Retinal pigment epithelial cell (primary cell): Measurements from ENCODE around the gene HS3ST6.
"Not testable (repeated sequence)": the region's sequence is repeated elsewhere in the genome, so short reads cannot be mapped to it uniquely, and the experiment has no call there.

Experiments used
- DNase-seq: peaks from one replicate; pipeline ENCODE4 v3.0.0-alpha.2; 2010; ENCODE audit warnings: low read depth
- H3K4me3 ChIP-seq: 2 replicates; pipeline ENCODE4 v1.5.1; 2011; ENCODE audit warnings: mild to moderate bottlenecking, low read length, control low read depth, moderate library complexity
- TF ChIP-seq, protein P1 (sequence below): conservative IDR thresholded peaks from 2 replicates; pipeline ENCODE4 v1.5.1; 2011; ENCODE audit warnings: low read depth, low read length, control low read depth, inconsistent platforms

Gene HS3ST6

DNA sequence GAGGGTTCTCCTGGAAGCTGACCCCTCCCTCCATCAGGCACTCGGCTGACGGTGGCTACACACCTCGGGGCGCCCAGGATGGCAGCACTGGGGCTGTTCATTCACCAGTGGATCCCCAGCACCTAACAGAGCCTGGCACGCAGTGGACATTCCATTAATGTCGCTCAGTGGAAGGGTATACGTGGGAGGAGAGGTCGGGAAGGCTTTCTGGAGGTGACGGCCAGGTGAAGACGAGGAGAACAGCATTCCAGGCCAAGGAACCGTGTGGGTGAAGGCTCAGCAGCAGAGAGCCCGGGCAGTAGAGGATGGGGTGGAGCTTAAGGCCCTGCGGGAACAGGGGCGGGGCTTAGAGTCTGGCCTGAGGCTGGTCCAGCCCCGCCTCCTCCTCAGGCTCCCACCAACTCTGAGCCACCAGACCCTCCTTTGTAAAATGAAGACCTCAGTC is 2.5 kb upstream of the HS3ST6 start:
- H3K4me3 ChIP-seq, result no peak overlapping the region
- TF ChIP-seq, protein P1, sequence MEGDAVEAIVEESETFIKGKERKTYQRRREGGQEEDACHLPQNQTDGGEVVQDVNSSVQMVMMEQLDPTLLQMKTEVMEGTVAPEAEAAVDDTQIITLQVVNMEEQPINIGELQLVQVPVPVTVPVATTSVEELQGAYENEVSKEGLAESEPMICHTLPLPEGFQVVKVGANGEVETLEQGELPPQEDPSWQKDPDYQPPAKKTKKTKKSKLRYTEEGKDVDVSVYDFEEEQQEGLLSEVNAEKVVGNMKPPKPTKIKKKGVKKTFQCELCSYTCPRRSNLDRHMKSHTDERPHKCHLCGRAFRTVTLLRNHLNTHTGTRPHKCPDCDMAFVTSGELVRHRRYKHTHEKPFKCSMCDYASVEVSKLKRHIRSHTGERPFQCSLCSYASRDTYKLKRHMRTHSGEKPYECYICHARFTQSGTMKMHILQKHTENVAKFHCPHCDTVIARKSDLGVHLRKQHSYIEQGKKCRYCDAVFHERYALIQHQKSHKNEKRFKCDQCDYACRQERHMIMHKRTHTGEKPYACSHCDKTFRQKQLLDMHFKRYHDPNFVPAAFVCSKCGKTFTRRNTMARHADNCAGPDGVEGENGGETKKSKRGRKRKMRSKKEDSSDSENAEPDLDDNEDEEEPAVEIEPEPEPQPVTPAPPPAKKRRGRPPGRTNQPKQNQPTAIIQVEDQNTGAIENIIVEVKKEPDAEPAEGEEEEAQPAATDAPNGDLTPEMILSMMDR, result no peak
- DNase-seq, result no peak

DNA sequence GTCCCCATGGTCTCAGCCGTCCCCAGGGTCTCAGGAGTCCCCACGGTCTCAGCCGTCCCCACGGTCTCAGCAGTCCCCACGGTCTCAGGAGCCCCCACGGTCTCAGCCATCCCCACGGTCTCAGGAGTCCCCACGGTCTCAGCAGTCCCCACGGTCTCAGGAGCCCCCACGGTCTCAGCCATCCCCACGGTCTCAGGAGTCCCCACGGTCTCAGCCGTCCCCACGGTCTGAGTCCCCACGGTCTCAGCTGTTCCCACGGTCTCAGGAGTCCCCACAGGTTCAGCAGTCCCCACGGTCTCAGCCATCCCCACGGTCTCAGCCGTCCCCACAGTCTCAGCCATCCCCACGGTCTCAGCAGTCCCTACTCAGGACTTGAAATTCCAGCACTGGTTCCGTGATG is 1.9 kb upstream of the HS3ST6 start:
- DNase-seq, result not testable (repeated sequence)

DNA sequence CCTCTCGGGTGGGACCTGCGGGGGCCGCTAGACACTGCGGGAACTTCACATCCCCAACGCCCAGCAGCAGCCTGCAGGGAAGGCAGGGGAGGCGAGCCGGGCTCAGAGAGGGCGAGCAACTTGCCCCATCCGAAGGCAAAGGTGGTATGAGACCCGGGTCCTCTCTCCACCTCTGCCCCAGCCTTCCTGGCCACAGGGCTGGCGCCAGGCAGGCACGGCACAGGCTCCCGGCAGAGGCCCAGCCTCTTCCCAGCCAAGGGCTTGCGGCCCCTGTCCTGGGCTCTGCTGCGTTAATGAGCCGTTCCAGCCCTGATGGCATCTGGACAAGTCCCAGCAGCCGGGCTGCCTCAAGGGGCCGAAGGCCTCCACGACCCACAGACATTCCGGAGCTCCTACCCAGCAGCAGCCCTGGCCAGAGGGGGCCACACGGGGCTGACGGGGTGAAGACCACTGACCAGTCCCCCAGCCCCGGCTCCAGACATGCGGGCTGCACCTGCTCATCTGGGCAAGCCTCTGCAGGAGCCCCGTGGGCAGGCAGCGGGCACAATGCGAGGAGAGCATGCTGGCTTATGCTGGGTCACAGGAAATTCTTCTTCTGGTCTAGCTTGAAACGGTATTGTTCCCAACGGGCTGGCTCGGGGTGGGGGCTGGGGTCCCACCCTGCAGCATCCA is 1.2 kb upstream of the HS3ST6 start:
- DNase-seq, result no peak
- TF ChIP-seq, protein P1, result no peak
- no peak overlapping the region for H3K4me3 ChIP-seq

More for the DNA sequence above, 1.9 kb upstream of the HS3ST6 start:
- H3K4me3 ChIP-seq, result not testable (repeated sequence)

DNA sequence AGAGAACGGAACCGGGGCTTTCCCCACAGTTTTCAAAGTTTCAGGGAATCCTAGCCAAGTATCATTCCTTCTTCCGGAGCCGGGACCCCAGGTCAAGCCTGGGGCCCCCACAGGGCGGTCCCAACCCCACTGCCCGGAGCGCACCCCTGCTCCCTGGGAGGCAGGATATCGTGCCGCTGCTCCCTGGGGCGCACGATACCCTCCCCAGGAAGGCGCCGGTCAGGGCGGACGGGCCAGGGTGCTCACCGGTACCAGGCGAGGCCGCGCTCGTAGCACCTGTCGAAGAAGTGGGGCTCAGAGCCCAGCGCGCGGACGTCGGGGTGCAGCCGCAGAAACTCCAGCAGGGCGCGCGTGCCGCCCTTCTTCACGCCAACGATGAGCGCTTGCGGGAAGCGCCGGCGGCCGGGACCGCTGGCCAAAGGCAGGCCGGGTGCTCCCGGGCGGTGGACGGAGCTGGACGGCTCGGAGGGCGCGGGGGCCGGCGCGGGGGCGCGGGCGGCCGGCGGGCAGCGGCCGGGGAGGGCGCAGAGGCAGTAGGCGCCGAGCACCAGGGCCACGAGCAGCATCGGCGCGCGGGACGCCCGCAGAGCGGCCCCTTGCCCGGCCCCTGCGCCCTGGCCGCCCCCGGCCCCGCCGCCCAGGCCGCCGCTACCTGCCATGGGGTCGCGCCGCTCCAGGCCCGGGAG is 407 bp downstream of the HS3ST6 start:
- no peak for DNase-seq
- H3K4me3 ChIP-seq, result no peak overlapping the region
- TF ChIP-seq, protein P1, result no peak

DNA sequence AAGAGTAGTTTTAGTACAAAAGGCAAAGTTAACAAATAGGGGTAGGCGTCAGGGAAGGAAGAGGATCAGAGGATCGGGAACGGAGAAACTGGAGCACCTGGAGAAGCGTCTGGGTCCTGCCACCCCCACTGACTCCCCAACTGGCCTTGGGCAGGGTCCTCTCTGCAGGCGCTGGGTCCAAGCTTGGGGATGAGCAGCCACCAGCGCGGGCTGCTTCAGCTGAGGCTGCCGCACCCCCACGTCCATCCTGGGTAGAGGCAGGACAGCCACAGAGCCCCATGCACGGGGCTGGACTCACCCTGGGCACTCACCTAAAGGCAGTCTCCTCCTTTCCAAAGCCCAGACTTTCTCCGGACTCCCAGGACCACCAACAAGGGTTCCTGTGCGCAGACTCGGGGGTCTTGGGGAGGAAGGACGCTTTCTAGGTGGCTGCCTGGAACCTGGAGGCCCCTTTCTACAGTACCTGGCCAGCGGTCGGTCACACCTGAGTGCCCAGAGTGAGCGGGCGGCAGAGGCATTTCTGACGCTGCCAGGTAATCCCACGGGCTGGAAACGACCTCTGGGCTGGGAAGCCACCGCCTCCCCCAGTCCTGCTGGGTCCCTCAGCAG is 1.1 kb downstream of the HS3ST6 start:
- DNase-seq, result no peak
- TF ChIP-seq, protein P1, result no peak
- H3K4me3 ChIP-seq, result no peak overlapping the region

DNA sequence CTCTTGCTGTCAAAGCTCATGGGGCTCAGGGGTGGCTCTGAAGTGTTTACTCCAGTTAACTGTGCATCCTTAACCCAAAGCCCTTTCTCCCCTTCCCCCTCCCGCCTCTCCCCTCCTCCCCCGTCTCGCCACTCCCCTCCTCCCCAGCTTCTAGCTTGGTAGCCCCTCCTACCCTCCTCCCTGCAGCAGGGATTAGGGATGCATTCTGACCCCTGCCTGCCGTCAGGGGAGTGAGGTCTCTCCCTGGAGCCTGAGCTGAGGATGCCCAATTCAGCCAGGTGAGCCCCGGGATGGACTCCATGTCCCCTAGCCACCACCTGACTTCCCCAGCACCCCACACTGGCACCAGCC is 1.6 kb downstream of the HS3ST6 start:
- TF ChIP-seq, protein P1, result no peak
- no peak overlapping the region for H3K4me3 ChIP-seq
- DNase-seq, result no peak

DNA sequence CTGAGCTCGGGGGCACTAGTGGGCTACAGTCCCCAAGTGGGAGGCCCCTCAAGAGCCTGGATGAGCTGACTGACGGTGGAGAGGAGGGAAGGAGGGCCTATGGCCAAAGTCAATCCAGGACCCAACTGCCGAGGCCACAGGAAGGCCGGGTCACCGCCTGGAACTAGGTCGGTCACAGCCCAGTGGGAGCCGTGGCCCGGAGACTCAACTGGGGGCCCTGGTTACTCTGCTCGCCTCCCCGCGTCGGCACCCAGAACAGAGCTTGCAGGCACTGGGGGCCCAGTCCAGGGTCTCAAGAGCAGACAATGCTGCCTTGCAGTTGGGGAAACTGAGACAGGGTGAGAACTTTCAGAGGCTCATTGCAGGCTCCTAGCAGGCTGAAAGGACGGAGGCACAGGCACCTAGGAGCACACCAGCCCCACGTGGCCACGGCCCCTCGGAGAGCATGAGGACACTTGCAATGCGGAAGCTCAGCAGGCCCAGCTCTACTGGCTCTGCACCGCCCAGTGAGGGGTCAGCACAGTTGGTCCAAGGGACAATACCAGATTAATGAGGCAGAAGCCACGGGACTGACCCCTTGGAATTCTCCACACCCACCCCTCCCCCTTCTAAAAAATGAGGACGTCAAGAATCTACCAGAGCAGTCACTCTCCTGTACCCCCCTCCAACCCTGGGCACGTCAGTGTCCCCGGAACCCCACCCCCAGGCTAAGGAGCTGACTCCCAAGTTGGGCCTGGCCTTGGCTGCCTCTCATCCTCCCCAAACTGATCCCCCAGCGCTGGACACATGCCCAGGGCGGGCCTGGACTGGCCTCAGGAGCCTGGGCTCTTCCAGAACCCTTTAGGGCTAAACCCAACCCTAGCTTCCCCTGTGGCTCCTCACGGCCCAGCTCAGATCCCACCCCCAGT is 2.2 kb downstream of the HS3ST6 start:
- no peak for DNase-seq
- no peak overlapping the region for H3K4me3 ChIP-seq

More for the DNA sequence above, 2.2 kb downstream of the HS3ST6 start:
- TF ChIP-seq, protein P1, result no peak
